Measurements from ENCODE around the gene KIAA1191. TPM values are rescaled to one million over a fixed set of nuclear protein-coding genes. Genes with fewer than 3 reads are reported as not detected.

The KIAA1191 gene
- total and polyA plus RNA-seq, 9 of the 15 experiments (the other 6 are each of a cell fraction or from before 2014, with no cell fraction given): 31.0 to 80.2 (median 45.7) TPM

DNA sequence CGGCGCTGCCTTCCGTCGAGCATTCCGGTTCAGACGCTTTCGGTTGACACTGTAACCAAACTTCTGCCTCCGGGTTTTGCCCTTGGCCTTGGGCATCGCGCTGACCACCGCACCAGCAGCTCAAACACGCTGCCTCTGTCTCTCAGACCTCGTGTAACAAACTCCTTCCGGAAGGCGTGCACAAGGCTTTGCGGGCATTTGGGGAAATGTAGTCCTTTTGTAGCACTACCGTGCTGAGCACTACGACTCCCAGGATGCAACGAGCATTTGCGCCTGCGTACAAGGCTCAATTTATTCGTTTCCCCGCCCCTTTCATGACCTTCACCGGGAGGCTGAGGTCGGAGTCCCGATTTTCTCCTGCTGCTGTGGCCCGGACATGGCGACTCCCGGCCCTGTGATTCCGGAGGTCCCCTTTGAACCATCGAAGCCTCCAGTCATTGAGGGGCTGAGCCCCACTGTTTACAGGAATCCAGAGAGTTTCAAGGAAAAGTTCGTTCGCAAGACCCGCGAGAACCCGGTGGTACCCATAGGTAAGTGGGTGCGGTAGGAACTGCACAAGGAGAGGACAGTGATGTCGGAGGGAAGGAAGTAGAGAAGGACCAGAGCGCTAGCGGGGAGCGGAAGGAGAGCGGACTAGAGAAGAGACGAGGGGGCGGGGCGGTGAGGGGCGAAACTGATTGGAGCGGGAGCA, 27.0 kb upstream of the KIAA1191 start, which contains the start of the genes HIGD2A and NOP16 (continued):
- no peak for TF ChIP-seq CBX2 (IDR thresholded peaks at IDR 0.05; ENCODE audit: insufficient read depth, low read length, poor library complexity, severe bottlenecking)
- TF ChIP-seq, protein P1, sequence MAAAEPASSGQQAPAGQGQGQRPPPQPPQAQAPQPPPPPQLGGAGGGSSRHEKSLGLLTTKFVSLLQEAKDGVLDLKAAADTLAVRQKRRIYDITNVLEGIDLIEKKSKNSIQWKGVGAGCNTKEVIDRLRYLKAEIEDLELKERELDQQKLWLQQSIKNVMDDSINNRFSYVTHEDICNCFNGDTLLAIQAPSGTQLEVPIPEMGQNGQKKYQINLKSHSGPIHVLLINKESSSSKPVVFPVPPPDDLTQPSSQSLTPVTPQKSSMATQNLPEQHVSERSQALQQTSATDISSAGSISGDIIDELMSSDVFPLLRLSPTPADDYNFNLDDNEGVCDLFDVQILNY (CRISPR knock-in tag; IDR thresholded peaks at IDR 0.05): 0 out of 2 replicates have a peak, but pooled peaks have one; percentile 38
- TF ChIP-seq CCAR2 (IDR thresholded peaks at IDR 0.05; ENCODE audit: low read depth, low read length): no peak
- TF ChIP-seq, protein P2, sequence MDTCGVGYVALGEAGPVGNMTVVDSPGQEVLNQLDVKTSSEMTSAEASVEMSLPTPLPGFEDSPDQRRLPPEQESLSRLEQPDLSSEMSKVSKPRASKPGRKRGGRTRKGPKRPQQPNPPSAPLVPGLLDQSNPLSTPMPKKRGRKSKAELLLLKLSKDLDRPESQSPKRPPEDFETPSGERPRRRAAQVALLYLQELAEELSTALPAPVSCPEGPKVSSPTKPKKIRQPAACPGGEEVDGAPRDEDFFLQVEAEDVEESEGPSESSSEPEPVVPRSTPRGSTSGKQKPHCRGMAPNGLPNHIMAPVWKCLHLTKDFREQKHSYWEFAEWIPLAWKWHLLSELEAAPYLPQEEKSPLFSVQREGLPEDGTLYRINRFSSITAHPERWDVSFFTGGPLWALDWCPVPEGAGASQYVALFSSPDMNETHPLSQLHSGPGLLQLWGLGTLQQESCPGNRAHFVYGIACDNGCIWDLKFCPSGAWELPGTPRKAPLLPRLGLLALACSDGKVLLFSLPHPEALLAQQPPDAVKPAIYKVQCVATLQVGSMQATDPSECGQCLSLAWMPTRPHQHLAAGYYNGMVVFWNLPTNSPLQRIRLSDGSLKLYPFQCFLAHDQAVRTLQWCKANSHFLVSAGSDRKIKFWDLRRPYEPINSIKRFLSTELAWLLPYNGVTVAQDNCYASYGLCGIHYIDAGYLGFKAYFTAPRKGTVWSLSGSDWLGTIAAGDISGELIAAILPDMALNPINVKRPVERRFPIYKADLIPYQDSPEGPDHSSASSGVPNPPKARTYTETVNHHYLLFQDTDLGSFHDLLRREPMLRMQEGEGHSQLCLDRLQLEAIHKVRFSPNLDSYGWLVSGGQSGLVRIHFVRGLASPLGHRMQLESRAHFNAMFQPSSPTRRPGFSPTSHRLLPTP (IDR thresholded peaks at IDR 0.05; ENCODE audit: borderline replicate concordance, extremely low read depth, insufficient read length): no peak
- peak; percentile 82; the same call in 1 of the 2 replicates for TF ChIP-seq THRAP3 (IDR thresholded peaks at IDR 0.05; ENCODE audit: borderline replicate concordance)
- 0 out of 2 replicates have a peak, but pooled peaks have one; percentile 7 for TF ChIP-seq SMC3 (conservative IDR thresholded peaks at IDR 0.05; ENCODE audit: insufficient read depth, low read depth, low read length)
- TF ChIP-seq, protein P3, sequence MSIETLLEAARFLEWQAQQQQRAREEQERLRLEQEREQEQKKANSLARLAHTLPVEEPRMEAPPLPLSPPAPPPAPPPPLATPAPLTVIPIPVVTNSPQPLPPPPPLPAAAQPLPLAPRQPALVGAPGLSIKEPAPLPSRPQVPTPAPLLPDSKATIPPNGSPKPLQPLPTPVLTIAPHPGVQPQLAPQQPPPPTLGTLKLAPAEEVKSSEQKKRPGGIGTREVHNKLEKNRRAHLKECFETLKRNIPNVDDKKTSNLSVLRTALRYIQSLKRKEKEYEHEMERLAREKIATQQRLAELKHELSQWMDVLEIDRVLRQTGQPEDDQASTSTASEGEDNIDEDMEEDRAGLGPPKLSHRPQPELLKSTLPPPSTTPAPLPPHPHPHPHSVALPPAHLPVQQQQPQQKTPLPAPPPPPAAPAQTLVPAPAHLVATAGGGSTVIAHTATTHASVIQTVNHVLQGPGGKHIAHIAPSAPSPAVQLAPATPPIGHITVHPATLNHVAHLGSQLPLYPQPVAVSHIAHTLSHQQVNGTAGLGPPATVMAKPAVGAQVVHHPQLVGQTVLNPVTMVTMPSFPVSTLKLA (conservative IDR thresholded peaks at IDR 0.05): peak; percentile 98 to 99
- TF ChIP-seq TRIM24 (IDR thresholded peaks at IDR 0.05): peak in 1 of 2 experiments; percentile 100; a peak in 2 of 4 replicates
- TF ChIP-seq EP300 (IDR thresholded peaks at IDR 0.05; ENCODE audit: low read length): peak; percentile 53; the same call in 1 of the 2 replicates
- TF ChIP-seq U2AF2 (optimal IDR thresholded peaks at IDR 0.05; ENCODE audit: low read depth, low read length): no peak
- peak; percentile 80 for TF ChIP-seq LEF1 (IDR thresholded peaks at IDR 0.05)
- TF ChIP-seq ETV5 (CRISPR knock-in tag; IDR thresholded peaks at IDR 0.05; ENCODE audit: low read depth): peak; percentile 89
- no peak for TF ChIP-seq SMARCC2 (IDR thresholded peaks at IDR 0.05; ENCODE audit: low read depth)
- TF ChIP-seq YY1 (IDR thresholded peaks at IDR 0.05; ENCODE audit: borderline replicate concordance in 1 of 3, control insufficient read depth in 1 of 3, extremely low read depth in 1 of 3, insufficient read depth in 3 of 3, insufficient read length in 1 of 3, insufficient replicate concordance in 2 of 3, low read depth in 1 of 3, low read length in 2 of 3): peak in 2 of 3 experiments; percentile 35 to 54
- TF ChIP-seq CREBBP (IDR thresholded peaks at IDR 0.05; ENCODE audit: low read depth, low read length): no peak
- peak; percentile 33 for TF ChIP-seq FOXP1 (CRISPR knock-in tag; IDR thresholded peaks at IDR 0.05)
- peak; percentile 92 for TF ChIP-seq RBFOX2 (IDR thresholded peaks at IDR 0.05; ENCODE audit: low read depth, low read length)
- TF ChIP-seq ZNF444 (CRISPR knock-in tag; IDR thresholded peaks at IDR 0.05): no peak
- TF ChIP-seq CBFA2T3 (IDR thresholded peaks at IDR 0.05): no peak
- peak; percentile 75 for TF ChIP-seq XRCC5 (IDR thresholded peaks at IDR 0.05; ENCODE audit: low read depth, low read length)
- peak; percentile 96 for TF ChIP-seq TAF9B (IDR thresholded peaks at IDR 0.05; ENCODE audit: partially characterized antibody)
- peak; percentile 92 for TF ChIP-seq ARHGAP35 (IDR thresholded peaks at IDR 0.05; ENCODE audit: partially characterized antibody)
- TF ChIP-seq NFIC (IDR thresholded peaks at IDR 0.05): peak; percentile 68
